ENCODE results near the gene SPATA24. TPM values are rescaled to one million over a fixed set of nuclear protein-coding genes. Genes with fewer than 3 reads are reported as not detected.

Gene SPATA24
- total RNA-seq, 1 donor: 3.6 TPM

DNA sequence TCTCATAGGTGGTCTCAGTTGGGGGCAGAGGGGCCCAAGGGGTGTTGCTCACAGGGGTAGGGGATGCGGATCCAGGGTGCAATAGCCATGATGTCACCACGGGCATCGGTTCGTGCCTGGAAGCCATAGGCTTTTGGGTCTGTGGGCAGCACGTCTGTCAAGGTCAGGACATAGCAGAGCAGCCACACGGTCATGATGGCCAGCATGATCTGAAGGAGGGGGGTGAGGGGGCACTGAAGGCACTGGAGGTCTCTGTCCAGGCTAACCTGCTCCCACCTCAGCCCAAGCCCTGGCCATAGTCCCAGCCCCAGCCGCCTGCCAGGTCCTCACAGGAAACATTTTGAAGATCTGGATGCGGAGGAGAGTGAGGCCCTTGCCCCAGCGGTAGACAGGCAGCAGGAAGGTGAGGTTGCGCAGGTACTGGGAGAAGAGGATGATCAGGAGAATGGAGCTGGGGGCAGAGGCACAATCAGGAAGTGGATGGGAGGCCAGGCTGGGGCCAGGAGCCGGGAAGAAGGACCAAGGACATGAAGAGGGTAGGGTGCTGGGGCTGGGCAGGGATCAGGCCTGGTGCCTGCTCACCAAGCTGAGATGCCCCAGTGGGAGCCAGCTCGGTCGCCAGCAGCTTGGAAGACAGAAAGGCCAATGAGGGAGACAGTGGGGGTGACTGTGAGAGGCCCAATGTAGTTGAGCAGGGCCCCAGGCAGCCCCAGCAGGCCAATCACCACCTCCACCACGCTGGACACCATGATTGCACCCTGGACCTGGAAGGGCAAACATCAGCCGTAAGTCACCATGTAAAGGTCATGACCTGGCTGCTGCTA is 24.1 kb downstream of the SPATA24 start:
- DNase-seq (ENCODE audit: insufficient read length, low spot score, missing footprints): peak; percentile 79
- Histone ChIP-seq H3K27me3 (ENCODE audit: insufficient read depth, low read length) (no peaks in the 10 kb centered on the region), H3K79me2 (ENCODE audit: insufficient read depth, low read length) (no peaks in the 10 kb centered on the region), H4K20me1 (ENCODE audit: insufficient read depth, low read length) (no peaks in the 10 kb centered on the region), H3K9me3 (ENCODE audit: low read depth, low read length) (no peaks in the 10 kb centered on the region), H3K4me3 (ENCODE audit: insufficient read depth, low read length) (no peak overlapping the region), H3K4me1 (ENCODE audit: insufficient read depth, low read length) (peaks cover 4% of the 10 kb centered on the region), H2AFZ (ENCODE audit: low read length) (no peak overlapping the region), H3K27ac (ENCODE audit: low read depth, low read length) (no peak overlapping the region), H3K4me2 (ENCODE audit: insufficient read depth, low read length) (no peak overlapping the region), H3K36me3 (ENCODE audit: insufficient read depth, low read length) (no peaks in the 10 kb centered on the region)
- TF ChIP-seq, protein P1, sequence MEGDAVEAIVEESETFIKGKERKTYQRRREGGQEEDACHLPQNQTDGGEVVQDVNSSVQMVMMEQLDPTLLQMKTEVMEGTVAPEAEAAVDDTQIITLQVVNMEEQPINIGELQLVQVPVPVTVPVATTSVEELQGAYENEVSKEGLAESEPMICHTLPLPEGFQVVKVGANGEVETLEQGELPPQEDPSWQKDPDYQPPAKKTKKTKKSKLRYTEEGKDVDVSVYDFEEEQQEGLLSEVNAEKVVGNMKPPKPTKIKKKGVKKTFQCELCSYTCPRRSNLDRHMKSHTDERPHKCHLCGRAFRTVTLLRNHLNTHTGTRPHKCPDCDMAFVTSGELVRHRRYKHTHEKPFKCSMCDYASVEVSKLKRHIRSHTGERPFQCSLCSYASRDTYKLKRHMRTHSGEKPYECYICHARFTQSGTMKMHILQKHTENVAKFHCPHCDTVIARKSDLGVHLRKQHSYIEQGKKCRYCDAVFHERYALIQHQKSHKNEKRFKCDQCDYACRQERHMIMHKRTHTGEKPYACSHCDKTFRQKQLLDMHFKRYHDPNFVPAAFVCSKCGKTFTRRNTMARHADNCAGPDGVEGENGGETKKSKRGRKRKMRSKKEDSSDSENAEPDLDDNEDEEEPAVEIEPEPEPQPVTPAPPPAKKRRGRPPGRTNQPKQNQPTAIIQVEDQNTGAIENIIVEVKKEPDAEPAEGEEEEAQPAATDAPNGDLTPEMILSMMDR (IDR thresholded peaks at IDR 0.05; ENCODE audit: extremely low read depth, low read depth, low read length): no peak

DNA sequence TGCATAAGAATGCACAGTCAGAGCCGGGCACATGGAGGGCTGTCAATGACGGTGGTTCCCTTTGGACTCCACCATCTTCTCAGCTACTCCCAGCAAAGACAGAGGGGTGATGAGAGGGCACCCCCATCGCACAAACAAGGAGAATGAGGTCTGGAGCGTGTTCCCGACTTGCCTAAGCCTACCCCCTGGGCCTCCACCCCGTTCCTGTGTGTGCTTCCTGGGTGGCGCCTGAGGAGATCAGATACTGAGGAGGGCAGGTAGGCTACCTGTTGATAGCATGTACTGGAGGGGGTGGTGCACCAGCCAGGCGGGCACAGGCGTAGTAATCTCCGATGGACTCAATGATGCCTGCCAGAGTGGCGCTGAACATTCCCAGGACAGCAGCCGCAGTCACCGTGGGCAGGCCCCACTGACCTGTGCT is 24.9 kb downstream of the SPATA24 start:
- H3K79me2 ChIP-seq (ENCODE audit: insufficient read depth, low read length): no peaks in the 10 kb centered on the region
- no peak overlapping the region for H3K4me3 ChIP-seq (ENCODE audit: insufficient read depth, low read length)
- no peaks in the 10 kb centered on the region for H4K20me1 ChIP-seq (ENCODE audit: insufficient read depth, low read length)
- no peak overlapping the region for H2AFZ ChIP-seq (ENCODE audit: low read length)
- no peak overlapping the region for H3K27ac ChIP-seq (ENCODE audit: low read depth, low read length)
- TF ChIP-seq, protein P1 (IDR thresholded peaks at IDR 0.05; ENCODE audit: extremely low read depth, low read depth, low read length): no peak
- peak; percentile 77 for DNase-seq (ENCODE audit: insufficient read length, low spot score, missing footprints)
- no peaks in the 10 kb centered on the region for H3K9me3 ChIP-seq (ENCODE audit: low read depth, low read length)
- no peaks in the 10 kb centered on the region for H3K27me3 ChIP-seq (ENCODE audit: insufficient read depth, low read length)
- H3K36me3 ChIP-seq (ENCODE audit: insufficient read depth, low read length): no peaks in the 10 kb centered on the region
- H3K4me2 ChIP-seq (ENCODE audit: insufficient read depth, low read length): no peak overlapping the region
- H3K4me1 ChIP-seq (ENCODE audit: insufficient read depth, low read length): peaks cover 2% of the 10 kb centered on the region

DNA sequence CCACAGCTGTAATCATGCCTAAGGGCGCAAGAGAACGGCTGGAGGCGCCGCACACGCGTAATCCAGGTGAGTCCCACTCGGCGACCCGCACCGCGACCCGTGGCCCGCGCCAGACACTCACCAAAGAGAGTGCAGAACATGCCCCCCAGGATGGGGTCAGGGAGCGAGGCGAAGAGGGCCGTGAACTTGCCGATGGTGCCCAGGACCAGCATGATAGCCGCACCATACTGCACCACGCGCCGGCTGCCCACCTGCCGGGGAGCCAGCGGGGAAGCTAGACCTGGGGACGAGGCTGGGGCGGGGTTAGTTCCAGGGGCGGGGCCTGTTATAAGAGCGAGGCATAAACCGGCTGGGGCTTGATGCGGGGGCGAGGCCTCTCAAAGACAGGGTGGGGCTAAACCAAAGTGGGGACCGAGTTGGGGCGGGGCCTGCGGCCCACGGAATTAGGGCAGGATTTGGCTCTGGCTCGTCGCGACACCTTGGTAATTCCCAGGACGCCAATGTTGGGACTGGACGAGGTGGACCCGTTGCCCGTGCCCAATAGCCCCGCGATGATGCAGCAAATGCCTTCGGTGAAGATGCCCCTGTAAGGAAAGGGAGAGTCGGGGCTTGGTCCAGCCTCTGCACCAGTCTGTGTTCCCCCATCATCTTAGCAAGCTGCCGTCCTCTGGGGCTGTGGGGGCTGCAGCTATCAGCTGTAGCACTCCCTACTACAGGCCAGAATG is 25.6 kb downstream of the SPATA24 start:
- H3K4me1 ChIP-seq (ENCODE audit: insufficient read depth, low read length): peaks cover 9% of the 10 kb centered on the region
- H3K4me2 ChIP-seq (ENCODE audit: insufficient read depth, low read length): no peak overlapping the region
- no peaks in the 10 kb centered on the region for H3K36me3 ChIP-seq (ENCODE audit: insufficient read depth, low read length)
- no peaks in the 10 kb centered on the region for H3K79me2 ChIP-seq (ENCODE audit: insufficient read depth, low read length)
- no peaks in the 10 kb centered on the region for H3K27me3 ChIP-seq (ENCODE audit: insufficient read depth, low read length)
- no peak overlapping the region for H3K27ac ChIP-seq (ENCODE audit: low read depth, low read length)
- DNase-seq (ENCODE audit: insufficient read length, low spot score, missing footprints): peak; percentile 34
- peaks cover 3% of the 10 kb centered on the region for H4K20me1 ChIP-seq (ENCODE audit: insufficient read depth, low read length)
- TF ChIP-seq, protein P1 (IDR thresholded peaks at IDR 0.05; ENCODE audit: extremely low read depth, low read depth, low read length): no peak
- no peak overlapping the region for H2AFZ ChIP-seq (ENCODE audit: low read length)
- no peaks in the 10 kb centered on the region for H3K9me3 ChIP-seq (ENCODE audit: low read depth, low read length)
- H3K4me3 ChIP-seq (ENCODE audit: insufficient read depth, low read length): no peak overlapping the region

DNA sequence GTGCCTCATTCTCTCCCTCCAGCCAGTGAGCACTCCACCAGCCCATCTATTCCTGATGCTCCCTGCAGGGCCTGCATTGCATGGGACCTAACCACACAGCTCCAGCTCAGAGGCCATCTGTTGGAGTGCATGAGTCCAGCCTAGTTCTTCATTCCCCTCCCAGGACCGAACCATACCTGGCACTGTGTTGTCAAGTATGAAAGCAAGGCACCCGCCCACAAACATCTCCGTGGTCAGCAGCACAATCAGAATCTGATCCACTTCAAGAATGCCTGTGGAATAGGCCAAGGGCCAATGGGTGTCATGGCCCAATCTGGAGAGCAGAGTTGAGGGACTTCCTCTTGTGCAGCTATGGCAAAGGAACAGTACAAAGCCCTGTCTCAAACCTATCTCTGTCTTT is 26.7 kb downstream of the SPATA24 start:
- H3K4me3 ChIP-seq (ENCODE audit: insufficient read depth, low read length): no peak overlapping the region
- no peaks in the 10 kb centered on the region for H3K27me3 ChIP-seq (ENCODE audit: insufficient read depth, low read length)
- TF ChIP-seq, protein P1 (IDR thresholded peaks at IDR 0.05; ENCODE audit: extremely low read depth, low read depth, low read length): no peak
- peaks cover 5% of the 10 kb centered on the region for H4K20me1 ChIP-seq (ENCODE audit: insufficient read depth, low read length)
- peak; percentile 52 for DNase-seq (ENCODE audit: insufficient read length, low spot score, missing footprints)
- peaks cover 14% of the 10 kb centered on the region for H3K4me1 ChIP-seq (ENCODE audit: insufficient read depth, low read length)
- no peak overlapping the region for H3K27ac ChIP-seq (ENCODE audit: low read depth, low read length)
- H3K9me3 ChIP-seq (ENCODE audit: low read depth, low read length): no peaks in the 10 kb centered on the region
- H3K4me2 ChIP-seq (ENCODE audit: insufficient read depth, low read length): no peak overlapping the region
- no peaks in the 10 kb centered on the region for H3K79me2 ChIP-seq (ENCODE audit: insufficient read depth, low read length)
- H3K36me3 ChIP-seq (ENCODE audit: insufficient read depth, low read length): no peaks in the 10 kb centered on the region
- no peak overlapping the region for H2AFZ ChIP-seq (ENCODE audit: low read length)
